COLO829 (cell line): ENCODE measurements around the gene C20orf96.
"Not testable (repeated sequence)": the region's sequence is repeated elsewhere in the genome, so short reads cannot be mapped to it uniquely, and the experiment has no call there.

ENCODE experiments used
- DNase-seq: peaks from one replicate; pipeline ENCODE4 v3.0.0; 2012; ENCODE audit warnings: low spot score

C20orf96 gene

GRCh38 chr20:237489-237888 lies 53.1 kb downstream of the C20orf96 start:
- no peak for DNase-seq

DNA sequence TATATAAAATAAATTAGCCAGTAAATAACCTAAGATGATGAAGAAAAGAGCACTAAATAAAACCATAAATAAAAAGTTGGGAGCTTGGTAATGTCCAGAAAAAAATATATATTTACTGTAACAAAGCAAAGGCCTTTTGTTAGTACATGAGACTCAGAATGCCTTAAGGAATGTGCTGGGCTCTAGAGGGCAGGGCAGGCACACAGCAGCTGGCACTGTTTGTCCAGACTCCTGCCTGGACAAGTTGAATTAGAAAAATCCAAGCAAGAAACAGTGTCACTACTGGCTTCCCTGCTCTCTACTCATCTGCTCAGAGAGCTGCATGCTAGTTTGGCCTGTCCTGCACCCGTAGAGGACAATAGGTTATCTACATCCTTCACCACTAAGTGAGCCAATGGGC lies 54.7 kb downstream of the C20orf96 start:
- DNase-seq = no peak

DNA sequence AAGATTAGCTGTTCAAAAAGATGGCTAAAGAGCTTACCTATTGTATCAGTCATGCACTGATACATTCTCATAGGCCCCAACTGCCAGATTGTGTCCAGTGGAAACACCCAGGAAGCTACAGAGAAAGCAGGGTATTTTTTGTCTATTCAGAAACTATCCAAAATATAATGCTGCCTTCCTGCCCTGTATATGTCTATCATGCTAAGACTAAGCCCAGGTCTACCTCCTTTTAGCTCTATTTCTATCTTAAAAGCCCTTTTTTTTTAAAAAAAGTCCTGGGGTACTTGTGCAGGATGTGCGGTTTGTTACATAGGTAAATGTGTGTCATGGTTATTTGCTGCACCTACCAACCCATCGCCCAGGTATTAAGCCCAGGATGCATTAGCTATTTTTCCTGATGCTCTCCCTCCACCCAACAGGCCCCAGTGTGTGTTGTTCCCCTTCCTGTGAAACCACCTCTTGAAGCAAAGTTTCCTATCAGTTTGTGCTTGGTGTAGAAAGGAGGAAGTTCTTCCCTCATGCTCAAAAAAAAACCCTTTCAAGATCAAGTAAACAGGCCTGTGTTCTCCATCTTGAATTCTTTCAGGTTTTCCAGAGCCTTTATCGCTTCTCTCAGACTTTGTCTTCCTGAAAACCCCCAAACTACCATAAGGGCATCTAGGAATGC lies 63.0 kb downstream of the C20orf96 start:
- DNase-seq = no peak

DNA sequence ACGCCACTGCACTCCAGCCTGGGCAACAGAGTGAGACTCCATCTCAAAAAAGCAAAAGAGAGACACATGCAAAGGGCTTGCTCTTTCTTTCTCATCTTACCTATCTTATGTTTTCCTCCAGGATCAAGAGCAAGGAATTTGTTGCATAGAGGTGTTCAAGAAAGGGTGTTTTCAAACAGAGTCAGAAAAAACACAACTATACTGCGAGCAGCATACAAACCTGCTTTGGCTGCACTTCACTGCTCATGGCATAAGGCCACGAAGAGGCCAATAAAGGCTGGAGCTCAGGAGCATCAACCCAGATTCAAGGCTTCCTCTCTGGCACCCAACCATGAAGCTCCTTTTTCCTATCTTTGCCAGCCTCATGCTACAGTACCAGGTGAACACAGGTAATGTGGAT lies 63.6 kb downstream of the C20orf96 start, which contains the start of gene DEFB129:
Gene DEFB129 (plus strand): TSS at position 301 of the 400 bp plus-strand sequence. CDS start 31 bp downstream, at position 332.
- DNase-seq = no peak

- not testable (repeated sequence) for DNase-seq
These were observed 64.7 kb downstream of the C20orf96 start for GRCh38 chr20:225879-226278.

GRCh38 chr20:221258-221830 lies 69.2 kb downstream of the C20orf96 start:
- DNase-seq = no peak
